Right ventricle myocardium superior (tissue), 1 donor: ENCODE results near the gene PDPR. TPM values are rescaled to one million over a fixed set of nuclear protein-coding genes. Genes with fewer than 3 reads are reported as not detected.
"Not testable (repeated sequence)": the region's sequence is repeated elsewhere in the genome, so short reads cannot be mapped to it uniquely, and the experiment has no call there.

ENCODE experiments used
- ATAC-seq: fragments of 200-7000 bp; cut with Tn5 transposase; one replicate; pipeline ENCODE4 v1.9.1; 2020; ENCODE audit warnings: mild to moderate bottlenecking; ENCODE audit not compliant: poor library complexity
- DNase-seq: peaks from one replicate; pipeline ENCODE4 v3.0.0-alpha.2; 2020
- intact Hi-C: fragments of 100-400 bp; cut with DNase I; formaldehyde crosslinking; loops from one replicate; pipeline ENCODE4 v1.11.2; 2022
- total RNA-seq: library from RNA; stranded (reverse); fragmentation: NEBNext Ultra II Directional; extraction: Animal tissue kit (Norgen Biotek cat#: 25700); gene quantifications from one replicate; pipeline ENCODE4 v1.2.1, GENCODE V29; 2021
- donor health status: DM: no; HTN: yes; CAD: no; lungs with severe emphysema.

The PDPR gene
- total RNA-seq, 1 donor from 2014 or later = 19.8 TPM

GRCh38 chr16:70120398-70120797 is 6.3 kb downstream of the PDPR start:
- intact Hi-C loops, ATAC-seq, DNase-seq: not testable (repeated sequence)

- intact Hi-C loops, DNase-seq, ATAC-seq: not testable (repeated sequence)
Measured at GRCh38 chr16:70123822-70124221, 9.7 kb downstream of the PDPR start.

GRCh38 chr16:70126226-70126625 is 12.1 kb downstream of the PDPR start:
- ATAC-seq, DNase-seq, intact Hi-C loops: not testable (repeated sequence)

- intact Hi-C loops, DNase-seq: not testable (repeated sequence)
- ATAC-seq = peak; percentile 74
Measured at GRCh38 chr16:70127706-70128105, 13.6 kb downstream of the PDPR start.

- ATAC-seq, DNase-seq, intact Hi-C loops: not testable (repeated sequence)
Measured at GRCh38 chr16:70128844-70129243, 14.7 kb downstream of the PDPR start.

- intact Hi-C loops = not testable (repeated sequence)
Measured at GRCh38 chr16:70135796-70136195, 21.7 kb downstream of the PDPR start.

GRCh38 chr16:70136595-70136994 is 22.5 kb downstream of the PDPR start:
- ATAC-seq, intact Hi-C loops, DNase-seq: not testable (repeated sequence)

More at GRCh38 chr16:70135796-70136195, 21.7 kb downstream of the PDPR start:
- DNase-seq, ATAC-seq: not testable (repeated sequence)

- ATAC-seq, DNase-seq, intact Hi-C loops: not testable (repeated sequence)
Measured at GRCh38 chr16:70142739-70143138, 28.6 kb downstream of the PDPR start.

- DNase-seq, intact Hi-C loops, ATAC-seq: not testable (repeated sequence)
Measured at GRCh38 chr16:70143231-70143895, 29.2 kb downstream of the PDPR start.

- intact Hi-C loops, ATAC-seq, DNase-seq: not testable (repeated sequence)
Measured at GRCh38 chr16:70147853-70148252, 33.7 kb downstream of the PDPR start.

- intact Hi-C loops, DNase-seq, ATAC-seq: not testable (repeated sequence)
Measured at GRCh38 chr16:70148453-70148852, 34.3 kb downstream of the PDPR start.

- intact Hi-C loops, DNase-seq, ATAC-seq: not testable (repeated sequence)
Measured at GRCh38 chr16:70149296-70149695, 35.2 kb downstream of the PDPR start.

GRCh38 chr16:70151391-70151790 is 37.3 kb downstream of the PDPR start:
- intact Hi-C loops = no loop called here
- no peak for ATAC-seq
- no peak for DNase-seq

- DNase-seq = no peak
- intact Hi-C loops = no loop called here
- no peak for ATAC-seq
Measured at GRCh38 chr16:70151941-70152509, 37.9 kb downstream of the PDPR start.

- no peak for DNase-seq
- intact Hi-C loops = no loop called here
- no peak for ATAC-seq
Measured at GRCh38 chr16:70152578-70153302, 38.6 kb downstream of the PDPR start.

GRCh38 chr16:70154736-70155135 is 40.6 kb downstream of the PDPR start:
- DNase-seq, intact Hi-C loops, ATAC-seq: not testable (repeated sequence)

- intact Hi-C loops = no loop called here
- no peak for ATAC-seq
- DNase-seq = no peak
Measured at GRCh38 chr16:70156207-70156978, 42.3 kb downstream of the PDPR start.

- no peak for DNase-seq
- no peak for ATAC-seq
- intact Hi-C loops = no loop called here
Measured at GRCh38 chr16:70157105-70157476, 43.0 kb downstream of the PDPR start.
